NCI-H510A treated with DMSO at 0.1 percent for 48 hours (cell line): ENCODE results near the gene ALDH3A1.

Source experiments
- DNase-seq: peaks from one replicate; lab custom pipeline; 2025; lab: John Stamatoyannopoulos, UW

ALDH3A1 gene

GRCh38 chr17:19759568-19760549 lies 11.8 kb upstream of the ALDH3A1 start:
- DNase-seq = no peak

- DNase-seq = no peak
These were observed 9.6 kb upstream of the ALDH3A1 start for GRCh38 chr17:19757536-19758180.

- no peak for DNase-seq
These were observed 8.4 kb upstream of the ALDH3A1 start for GRCh38 chr17:19756546-19756945.

GRCh38 chr17:19755821-19756510 lies 7.9 kb upstream of the ALDH3A1 start:
- no peak for DNase-seq

- DNase-seq = no peak
These were observed 7.3 kb upstream of the ALDH3A1 start for GRCh38 chr17:19755392-19755791.

GRCh38 chr17:19753661-19754463 lies 5.8 kb upstream of the ALDH3A1 start:
- DNase-seq = peak; percentile 75

- peak; percentile 47 for DNase-seq
These were observed 5.0 kb upstream of the ALDH3A1 start for GRCh38 chr17:19753051-19753509.

GRCh38 chr17:19752216-19753050 lies 4.3 kb upstream of the ALDH3A1 start:
- no peak for DNase-seq

- DNase-seq = no peak
These were observed 2.7 kb upstream of the ALDH3A1 start for GRCh38 chr17:19750835-19751234.

- no peak for DNase-seq
These were observed 2.0 kb upstream of the ALDH3A1 start for GRCh38 chr17:19750020-19750572.

GRCh38 chr17:19748807-19749193 lies 702 bp upstream of the ALDH3A1 start:
- DNase-seq = no peak

GRCh38 chr17:19747159-19747719 lies 859 bp downstream of the ALDH3A1 start:
- DNase-seq = no peak

GRCh38 chr17:19746517-19746916 lies 1.6 kb downstream of the ALDH3A1 start:
- no peak for DNase-seq

- peak; percentile 86 for DNase-seq
These were observed 3.0 kb downstream of the ALDH3A1 start for GRCh38 chr17:19744922-19745757.

GRCh38 chr17:19744492-19744891 lies 3.6 kb downstream of the ALDH3A1 start:
- no peak for DNase-seq

GRCh38 chr17:19743101-19744100 lies 4.7 kb downstream of the ALDH3A1 start:
- DNase-seq = no peak

- no peak for DNase-seq
These were observed 5.6 kb downstream of the ALDH3A1 start for GRCh38 chr17:19742495-19742894.
